Lower leg skin (tissue), 3 donors: ENCODE data around the gene EIF3B.

ENCODE experiments used
- CTCF ChIP-seq, 3 donors: fragments of 450-650 bp; IDR thresholded peaks; one replicate each; pipeline ENCODE4 v1.5.1; 2016; ENCODE audit warnings: antibody characterized with exemption in 3 of 3, mild to moderate bottlenecking in 3 of 3, moderate library complexity in 2 of 3
- POLR2A ChIP-seq, 2 donors: fragments of 450-650 bp; IDR thresholded peaks; one replicate each; pipeline ENCODE4 v1.6.1; 2016 to 2017; ENCODE audit warnings: antibody characterized with exemption in 2 of 2, mild to moderate bottlenecking in 1 of 2, moderate library complexity in 1 of 2

- no peak for TF ChIP-seq CTCF (IDR thresholded peaks at IDR 0.05)
- TF ChIP-seq POLR2A (IDR thresholded peaks at IDR 0.05) = no peak
Observed at GRCh38 chr7:2313450-2314208, 41.0 kb upstream of the EIF3B start.
